ENCODE data around the gene COP1.

The COP1 gene

GRCh38 chr1:176110203-176110602 is 96.9 kb downstream of the COP1 start:
- H3K4me3 ChIP-seq (ENCODE audit: low read depth, low read length): no peak overlapping the region
- no peak for TF ChIP-seq MYC (IDR thresholded peaks at IDR 0.05; ENCODE audit: low read depth, low read length)
- no peak for TF ChIP-seq MAX (IDR thresholded peaks at IDR 0.05; ENCODE audit: low read depth, low read length)
- no peak for TF ChIP-seq CTCF (IDR thresholded peaks at IDR 0.05; ENCODE audit: low read depth, low read length)
- no peak for TF ChIP-seq POLR2A (IDR thresholded peaks at IDR 0.05; ENCODE audit: extremely low read depth, insufficient read length)
- no peak for DNase-seq (ENCODE audit: low read depth)

GRCh38 chr1:176102768-176103350 is 104.2 kb downstream of the COP1 start:
- TF ChIP-seq MAX (IDR thresholded peaks at IDR 0.05; ENCODE audit: low read depth, low read length) (no peak), POLR2A (IDR thresholded peaks at IDR 0.05; ENCODE audit: extremely low read depth, insufficient read length) (no peak), MYC (IDR thresholded peaks at IDR 0.05; ENCODE audit: low read depth, low read length) (no peak), CTCF (IDR thresholded peaks at IDR 0.05; ENCODE audit: low read depth, low read length) (no peak)
- no peak overlapping the region for H3K4me3 ChIP-seq (ENCODE audit: low read depth, low read length)
- no peak for DNase-seq (ENCODE audit: low read depth)

- no peak overlapping the region for H3K4me3 ChIP-seq (ENCODE audit: low read depth, low read length)
- no peak for TF ChIP-seq POLR2A (IDR thresholded peaks at IDR 0.05; ENCODE audit: extremely low read depth, insufficient read length)
- peak; percentile 28; the same call in 1 of the 2 replicates for TF ChIP-seq MAX (IDR thresholded peaks at IDR 0.05; ENCODE audit: low read depth, low read length)
- no peak for TF ChIP-seq CTCF (IDR thresholded peaks at IDR 0.05; ENCODE audit: low read depth, low read length)
- TF ChIP-seq MYC (IDR thresholded peaks at IDR 0.05; ENCODE audit: low read depth, low read length): no peak
- DNase-seq (ENCODE audit: low read depth): peak; percentile 9
Measured at GRCh38 chr1:176101951-176102642, 105.0 kb downstream of the COP1 start.

GRCh38 chr1:176098560-176098959 is 108.5 kb downstream of the COP1 start:
- TF ChIP-seq POLR2A (IDR thresholded peaks at IDR 0.05; ENCODE audit: extremely low read depth, insufficient read length): no peak
- TF ChIP-seq MYC (IDR thresholded peaks at IDR 0.05; ENCODE audit: low read depth, low read length): no peak
- no peak for TF ChIP-seq MAX (IDR thresholded peaks at IDR 0.05; ENCODE audit: low read depth, low read length)
- TF ChIP-seq CTCF (IDR thresholded peaks at IDR 0.05; ENCODE audit: low read depth, low read length): no peak

GRCh38 chr1:176096015-176096414 is 111.1 kb downstream of the COP1 start:
- DNase-seq (ENCODE audit: low read depth): no peak
- no peak overlapping the region for H3K4me3 ChIP-seq (ENCODE audit: low read depth, low read length)
- TF ChIP-seq CTCF (IDR thresholded peaks at IDR 0.05; ENCODE audit: low read depth, low read length) (no peak), MAX (IDR thresholded peaks at IDR 0.05; ENCODE audit: low read depth, low read length) (no peak)

More at GRCh38 chr1:176098560-176098959, 108.5 kb downstream of the COP1 start:
- H3K4me3 ChIP-seq (ENCODE audit: low read depth, low read length): no peak overlapping the region
- DNase-seq (ENCODE audit: low read depth): no peak

Measured in NB4 (cell line).